ENCODE measurements around the gene CDC42BPB. TPM values are rescaled to one million over a fixed set of nuclear protein-coding genes. Genes with fewer than 3 reads are reported as not detected.

CDC42BPB gene
- total and polyA plus RNA-seq, 5 donors from 2014 or later: 0.08 to 19.2 (median 0.41) TPM

- no peaks in the 10 kb centered on the region for H3K27me3 ChIP-seq (ENCODE audit: control insufficient read depth, insufficient read depth, low read length)
- no peak overlapping the region for H3K4me3 ChIP-seq (ENCODE audit: low read depth, low read length)
- no peaks in the 10 kb centered on the region for H3K9me3 Mint-ChIP-seq
- no peak overlapping the region for H3K4me3 Mint-ChIP-seq
- no peaks in the 10 kb centered on the region for H3K27me3 Mint-ChIP-seq
- no peak for DNase-seq
- H3K27ac Mint-ChIP-seq: no peak overlapping the region
- no peak overlapping the region for H3K27ac ChIP-seq (ENCODE audit: insufficient read depth, low read length, poor library complexity, severe bottlenecking)
- peaks cover 0 to 6% (median 2%) of the 10 kb centered on the region in 4 donors for H3K4me1 Mint-ChIP-seq
- no peaks in the 10 kb centered on the region for H3K9me3 ChIP-seq (ENCODE audit: control insufficient read depth in 2 of 2, low read length in 2 of 2)
- peaks cover 7% of the 10 kb centered on the region for H3K36me3 Mint-ChIP-seq
- no peak for ATAC-seq (ENCODE audit: low read depth in 2 of 2)
- H3K36me3 ChIP-seq (ENCODE audit: control insufficient read depth, insufficient read depth, low read length): peaks cover 1% of the 10 kb centered on the region
- no peaks in the 10 kb centered on the region for H3K4me1 ChIP-seq (ENCODE audit: control insufficient read depth, insufficient read depth, low read length, poor library complexity, severe bottlenecking)
Observed at GRCh38 chr14:102954081-102954789, 103.1 kb downstream of the CDC42BPB start.

GRCh38 chr14:102953100-102953499 is 104.2 kb downstream of the CDC42BPB start:
- DNase-seq: no peak
- no peaks in the 10 kb centered on the region for H3K27me3 Mint-ChIP-seq
- Histone ChIP-seq H3K4me3 (ENCODE audit: low read depth, low read length) (no peak overlapping the region), H3K9me3 (ENCODE audit: control insufficient read depth in 2 of 2, low read length in 2 of 2) (no peaks in the 10 kb centered on the region), H3K27me3 (ENCODE audit: control insufficient read depth, insufficient read depth, low read length) (no peaks in the 10 kb centered on the region), H3K4me1 (ENCODE audit: control insufficient read depth, insufficient read depth, low read length, poor library complexity, severe bottlenecking) (peaks cover 4% of the 10 kb centered on the region), H3K27ac (ENCODE audit: insufficient read depth, low read length, poor library complexity, severe bottlenecking) (no peak overlapping the region), H3K36me3 (ENCODE audit: control insufficient read depth, insufficient read depth, low read length) (peaks cover 2% of the 10 kb centered on the region)
- peaks cover 8% of the 10 kb centered on the region for H3K36me3 Mint-ChIP-seq
- H3K4me3 Mint-ChIP-seq: no peak overlapping the region
- peaks cover 0 to 12% (median 3%) of the 10 kb centered on the region in 4 donors for H3K4me1 Mint-ChIP-seq
- no peak for ATAC-seq (ENCODE audit: low read depth in 2 of 2)
- H3K9me3 Mint-ChIP-seq: no peaks in the 10 kb centered on the region
- no peak overlapping the region for H3K27ac Mint-ChIP-seq

- Histone ChIP-seq H3K36me3 (ENCODE audit: control insufficient read depth, insufficient read depth, low read length) (peaks cover 2% of the 10 kb centered on the region), H3K9me3 (ENCODE audit: control insufficient read depth in 2 of 2, low read length in 2 of 2) (no peaks in the 10 kb centered on the region), H3K27me3 (ENCODE audit: control insufficient read depth, insufficient read depth, low read length) (no peaks in the 10 kb centered on the region), H3K27ac (ENCODE audit: insufficient read depth, low read length, poor library complexity, severe bottlenecking) (no peak overlapping the region), H3K4me3 (ENCODE audit: low read depth, low read length) (no peak overlapping the region), H3K4me1 (ENCODE audit: control insufficient read depth, insufficient read depth, low read length, poor library complexity, severe bottlenecking) (peaks cover 4% of the 10 kb centered on the region)
- Mint-ChIP-seq H3K4me3 (peak overlapping the region in 1 of 4 donors; percentile 32), H3K27ac (no peak overlapping the region), H3K27me3 (no peaks in the 10 kb centered on the region), H3K9me3 (no peaks in the 10 kb centered on the region), H3K4me1 (peaks cover 0 to 17% (median 3%) of the 10 kb centered on the region in 4 donors), H3K36me3 (peaks cover 5% of the 10 kb centered on the region)
- DNase-seq (no peak), ATAC-seq (ENCODE audit: low read depth in 2 of 2) (no peak)
Observed at GRCh38 chr14:102952276-102952675, 105.1 kb downstream of the CDC42BPB start.

DNA sequence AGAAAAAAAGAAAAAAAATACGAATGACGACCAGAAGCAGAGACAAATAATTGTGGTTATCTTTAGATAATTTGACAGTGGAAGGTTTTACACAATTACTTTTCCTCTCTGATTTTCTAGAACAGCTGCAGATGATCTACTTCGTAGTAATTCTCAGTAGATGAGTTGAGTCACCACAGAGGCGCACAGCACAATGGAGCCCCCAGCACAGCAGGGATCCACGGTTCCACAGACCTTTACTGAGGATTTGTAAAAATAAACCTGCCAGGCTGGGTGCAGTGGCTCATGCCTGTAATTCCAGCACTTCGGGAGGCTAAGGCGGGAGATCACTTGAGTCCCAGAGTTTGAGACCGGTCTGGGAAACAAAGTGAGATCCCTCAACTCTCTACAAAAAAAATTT is 105.5 kb downstream of the CDC42BPB start:
- Histone ChIP-seq H3K4me3 (ENCODE audit: low read depth, low read length) (no peak overlapping the region), H3K4me1 (ENCODE audit: control insufficient read depth, insufficient read depth, low read length, poor library complexity, severe bottlenecking) (peaks cover 4% of the 10 kb centered on the region), H3K27me3 (ENCODE audit: control insufficient read depth, insufficient read depth, low read length) (no peaks in the 10 kb centered on the region), H3K27ac (ENCODE audit: insufficient read depth, low read length, poor library complexity, severe bottlenecking) (no peak overlapping the region), H3K9me3 (ENCODE audit: control insufficient read depth in 2 of 2, low read length in 2 of 2) (no peaks in the 10 kb centered on the region), H3K36me3 (ENCODE audit: control insufficient read depth, insufficient read depth, low read length) (peaks cover 2% of the 10 kb centered on the region)
- Mint-ChIP-seq H3K4me1 (peaks cover 0 to 21% (median 6%) of the 10 kb centered on the region in 4 donors), H3K36me3 (peaks cover 5% of the 10 kb centered on the region), H3K27ac (no peak overlapping the region), H3K4me3 (no peak overlapping the region), H3K9me3 (no peaks in the 10 kb centered on the region), H3K27me3 (no peaks in the 10 kb centered on the region)
- ATAC-seq (ENCODE audit: low read depth in 2 of 2) (no peak), DNase-seq (no peak)

DNA sequence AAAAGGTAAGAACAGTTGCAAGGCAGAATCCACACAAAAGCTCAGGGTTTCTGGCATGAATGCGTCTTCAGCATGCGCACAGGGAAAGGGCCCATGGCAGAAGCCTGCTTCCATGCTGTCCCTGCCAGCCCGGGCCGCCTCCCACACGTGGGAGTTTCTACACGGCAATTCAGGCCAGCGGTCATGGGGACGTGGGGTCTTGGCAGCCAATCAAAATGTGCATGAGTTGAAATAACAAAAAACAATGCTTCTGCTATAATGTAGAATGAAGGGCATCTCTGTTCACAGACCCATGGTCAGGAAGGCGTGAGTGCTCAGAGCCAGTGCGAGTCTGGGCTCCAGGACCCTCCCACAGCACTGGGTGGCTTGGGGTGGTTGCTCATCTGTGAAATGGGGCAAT is 106.3 kb downstream of the CDC42BPB start:
- H3K27me3 ChIP-seq (ENCODE audit: control insufficient read depth, insufficient read depth, low read length): no peaks in the 10 kb centered on the region
- Mint-ChIP-seq H3K9me3 (no peaks in the 10 kb centered on the region), H3K4me1 (peaks cover 0 to 24% (median 8%) of the 10 kb centered on the region in 4 donors), H3K27me3 (no peaks in the 10 kb centered on the region), H3K4me3 (no peak overlapping the region), H3K27ac (no peak overlapping the region), H3K36me3 (peaks cover 5% of the 10 kb centered on the region)
- H3K27ac ChIP-seq (ENCODE audit: insufficient read depth, low read length, poor library complexity, severe bottlenecking): no peak overlapping the region
- DNase-seq (no peak), ATAC-seq (ENCODE audit: low read depth in 2 of 2) (no peak)
- H3K4me3 ChIP-seq (ENCODE audit: low read depth, low read length): no peak overlapping the region
- peaks cover 4% of the 10 kb centered on the region for H3K4me1 ChIP-seq (ENCODE audit: control insufficient read depth, insufficient read depth, low read length, poor library complexity, severe bottlenecking)
- peaks cover 2% of the 10 kb centered on the region for H3K36me3 ChIP-seq (ENCODE audit: control insufficient read depth, insufficient read depth, low read length)
- no peaks in the 10 kb centered on the region for H3K9me3 ChIP-seq (ENCODE audit: control insufficient read depth in 2 of 2, low read length in 2 of 2)

DNA sequence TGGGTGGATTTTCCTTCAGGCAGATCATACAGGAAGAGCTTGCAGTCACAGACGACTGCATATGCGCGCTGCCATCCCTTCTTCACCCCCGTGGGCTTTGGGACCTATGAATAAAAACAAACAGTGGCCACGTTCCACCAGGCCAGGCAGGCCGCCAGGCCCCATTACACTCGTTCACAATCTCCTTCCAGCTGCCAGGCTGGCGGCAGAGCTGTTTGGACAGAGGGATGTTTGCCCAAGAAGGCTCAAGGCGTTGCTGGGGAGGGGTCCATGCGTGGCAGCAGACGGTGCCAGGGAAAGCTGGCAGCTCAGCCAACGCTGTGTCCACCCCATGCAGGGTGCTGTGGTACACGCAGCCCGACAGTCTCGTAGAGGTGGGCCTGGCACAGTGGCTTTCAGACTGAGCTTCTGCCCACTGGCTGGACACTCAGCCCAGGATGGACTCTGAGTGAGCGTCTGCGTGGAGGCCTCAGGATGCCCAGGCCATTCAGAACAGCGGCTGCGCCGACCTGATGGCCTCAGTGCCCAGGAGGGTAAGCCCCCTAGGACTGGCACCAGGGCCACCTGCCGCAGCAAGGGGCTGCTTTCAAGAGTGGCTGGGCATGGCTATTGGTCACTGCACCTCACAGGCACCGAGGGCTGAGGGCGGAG is 107.4 kb downstream of the CDC42BPB start:
- H3K4me1 Mint-ChIP-seq: peaks cover 0 to 24% (median 8%) of the 10 kb centered on the region in 4 donors
- DNase-seq: no peak
- H3K27me3 Mint-ChIP-seq: no peaks in the 10 kb centered on the region
- no peaks in the 10 kb centered on the region for H3K27me3 ChIP-seq (ENCODE audit: control insufficient read depth, insufficient read depth, low read length)
- H3K9me3 Mint-ChIP-seq: no peaks in the 10 kb centered on the region
- peak overlapping the region in 2 of 3 donors; percentile 56 to 93 for H3K27ac Mint-ChIP-seq
- H3K4me1 ChIP-seq (ENCODE audit: control insufficient read depth, insufficient read depth, low read length, poor library complexity, severe bottlenecking): peaks cover 4% of the 10 kb centered on the region
- no peak for ATAC-seq (ENCODE audit: low read depth in 2 of 2)
- peaks cover 2% of the 10 kb centered on the region for H3K36me3 ChIP-seq (ENCODE audit: control insufficient read depth, insufficient read depth, low read length)
- no peak overlapping the region for H3K4me3 ChIP-seq (ENCODE audit: low read depth, low read length)
- H3K36me3 Mint-ChIP-seq: peaks cover 5% of the 10 kb centered on the region
- H3K4me3 Mint-ChIP-seq: no peak overlapping the region
- H3K27ac ChIP-seq (ENCODE audit: insufficient read depth, low read length, poor library complexity, severe bottlenecking): no peak overlapping the region
- H3K9me3 ChIP-seq (ENCODE audit: control insufficient read depth in 2 of 2, low read length in 2 of 2): no peaks in the 10 kb centered on the region

GRCh38 chr14:102949062-102949800 is 108.1 kb downstream of the CDC42BPB start:
- no peaks in the 10 kb centered on the region for H3K27me3 Mint-ChIP-seq
- peak overlapping the region in 2 of 4 donors; percentile 5 to 39 for H3K4me3 Mint-ChIP-seq
- ATAC-seq (ENCODE audit: low read depth in 2 of 2): peak; percentile 60 to 66
- no peak overlapping the region for H3K27ac ChIP-seq (ENCODE audit: insufficient read depth, low read length, poor library complexity, severe bottlenecking)
- H3K36me3 Mint-ChIP-seq: peaks cover 5% of the 10 kb centered on the region
- H3K4me3 ChIP-seq (ENCODE audit: low read depth, low read length): no peak overlapping the region
- H3K9me3 Mint-ChIP-seq: no peaks in the 10 kb centered on the region
- H3K4me1 Mint-ChIP-seq: peaks cover 0 to 24% (median 8%) of the 10 kb centered on the region in 4 donors
- peaks cover 2% of the 10 kb centered on the region for H3K36me3 ChIP-seq (ENCODE audit: control insufficient read depth, insufficient read depth, low read length)
- peak in 2 of 3 donors; percentile 30 to 64 for DNase-seq
- H3K27me3 ChIP-seq (ENCODE audit: control insufficient read depth, insufficient read depth, low read length): no peaks in the 10 kb centered on the region
- no peaks in the 10 kb centered on the region for H3K9me3 ChIP-seq (ENCODE audit: control insufficient read depth in 2 of 2, low read length in 2 of 2)
- H3K27ac Mint-ChIP-seq: peak overlapping the region; percentile 12 to 93 (median 56)
- peaks cover 4% of the 10 kb centered on the region for H3K4me1 ChIP-seq (ENCODE audit: control insufficient read depth, insufficient read depth, low read length, poor library complexity, severe bottlenecking)

Measured in CD4-positive, CD25-positive, alpha-beta regulatory T cell (primary cell).